Aorta (tissue), 5 donors: ENCODE data around the gene ITGB6. TPM values are rescaled to one million over a fixed set of nuclear protein-coding genes. Genes with fewer than 3 reads are reported as not detected.

Experiments
- ATAC-seq: fragments of 200-7000 bp; cut with Tn5 transposase; one replicate; pipeline ENCODE4 v1.9.1; 2022; ENCODE audit warnings: moderate library complexity; ENCODE audit not compliant: low FRiP score
- DNase-seq, 2 donors: peaks; one replicate each; pipeline ENCODE4 v3.0.0-alpha.2; 2020
- H3K27ac ChIP-seq, 2 donors: one replicate each; pipeline ENCODE4 v1.5.1; 2013; ENCODE audit warnings: low read length in 2 of 2, mild to moderate bottlenecking in 2 of 2, moderate library complexity in 2 of 2, control low read depth in 1 of 2, inconsistent platforms in 1 of 2, low read depth in 1 of 2
- H3K27me3 ChIP-seq, 2 donors: one replicate each; pipeline ENCODE4 v1.6.1; 2013; ENCODE audit warnings: control low read depth in 1 of 2, low read length in 1 of 2, mild to moderate bottlenecking in 1 of 2, moderate library complexity in 1 of 2; ENCODE audit not compliant: insufficient read depth in 2 of 2, control insufficient read depth in 1 of 2
- H3K36me3 ChIP-seq, 2 donors: one replicate each; pipeline ENCODE4 v1.6.1; 2013; ENCODE audit warnings: control low read depth in 1 of 2, low read length in 1 of 2, mild to moderate bottlenecking in 1 of 2; ENCODE audit not compliant: insufficient read depth in 2 of 2, control insufficient read depth in 1 of 2
- H3K4me1 ChIP-seq, 2 donors: one replicate each; pipeline ENCODE4 v1.6.1; 2013; ENCODE audit warnings: low read length in 2 of 2, control low read depth in 1 of 2, mild to moderate bottlenecking in 1 of 2, moderate library complexity in 1 of 2; ENCODE audit not compliant: insufficient read depth in 2 of 2, control insufficient read depth in 1 of 2
- H3K4me3 ChIP-seq, 2 donors: one replicate each; pipeline ENCODE4 v1.5.1; 2013; ENCODE audit warnings: low read length in 2 of 2, control low read depth in 1 of 2, mild to moderate bottlenecking in 1 of 2
- H3K9me3 ChIP-seq: one replicate; pipeline ENCODE4 v1.6.1; 2013; ENCODE audit warnings: mild to moderate bottlenecking, low read length; ENCODE audit not compliant: control insufficient read depth
- WGBS, 2 donors: extraction: QIAGEN DNeasy Blood & Tissue Kit; methylation state at CpG; one replicate each; pipeline ENCODE4 v1.1.7; 2013; 5-methylcytosine and 5-hydroxymethylcytosine counted together
- intact Hi-C, 2 donors: fragments of 100-400 bp; cut with DNase I; formaldehyde crosslinking; loops; one replicate each; pipeline versions ENCODE4 v1.14.2 to v1.15.0; 2022
- polyA plus RNA-seq, 2 donors: library from polyadenylated mRNA; stranded (reverse); fragments of 200-250 nt; gene quantifications; one replicate each; pipeline ENCODE4 v1.2.3, GENCODE V29; 2013
- total RNA-seq, 2 donors: library from RNA; stranded (reverse); fragmentation: NEBNext Ultra II Directional; extraction: Animal tissue kit (Norgen Biotek cat#: 25700); gene quantifications; one replicate each; pipeline ENCODE4 v1.2.1, GENCODE V29; 2021
- donor health status: healthy with polysubstance abuse.
- donor health status: Bipolar disorder and iron deficiency.
- donor health status: DM: no; HTN: no; CAD: no.
- donor health status: DM: no; HTN: no; CAD: no.
- donor health status: DM: yes; HTN: yes; CAD: no.

Gene ITGB6
- total and polyA plus RNA-seq, 4 donors = 0.18 to 0.88 TPM; not detected in 2

- H3K9me3 ChIP-seq = no peaks in the 10 kb centered on the region
- intact Hi-C loops = no loop called here
- H3K36me3 ChIP-seq = no peaks in the 10 kb centered on the region
- ATAC-seq = no peak
- H3K27me3 ChIP-seq = no peaks in the 10 kb centered on the region
- 78 to 84% methylated on average over 8 of the region's 8 CpGs for WGBS, 2 donors
- H3K4me3 ChIP-seq = no peak overlapping the region
- DNase-seq = no peak
- no peak overlapping the region for H3K27ac ChIP-seq
- no peaks in the 10 kb centered on the region for H3K4me1 ChIP-seq
These were observed 24.6 kb downstream of the ITGB6 start for GRCh38 chr2:160175169-160176134.

- no peaks in the 10 kb centered on the region for H3K9me3 ChIP-seq
- DNase-seq (no peak), ATAC-seq (no peak)
- WGBS, 2 donors = 93 to 97% methylated on average over 3 of the region's 3 CpGs
- H3K4me1 ChIP-seq = no peaks in the 10 kb centered on the region
- no peaks in the 10 kb centered on the region for H3K27me3 ChIP-seq
- no peaks in the 10 kb centered on the region for H3K36me3 ChIP-seq
- no peak overlapping the region for H3K27ac ChIP-seq
- intact Hi-C loops = no loop called here
- H3K4me3 ChIP-seq = no peak overlapping the region
These were observed 25.8 kb downstream of the ITGB6 start for GRCh38 chr2:160174322-160174721.

GRCh38 chr2:160169988-160170387 lies 30.1 kb downstream of the ITGB6 start:
- intact Hi-C loops = no loop called here
- no peak overlapping the region for H3K4me3 ChIP-seq
- ATAC-seq (no peak), DNase-seq (no peak)
- H3K9me3 ChIP-seq = no peaks in the 10 kb centered on the region
- no peaks in the 10 kb centered on the region for H3K36me3 ChIP-seq
- no peaks in the 10 kb centered on the region for H3K4me1 ChIP-seq
- H3K27ac ChIP-seq = no peak overlapping the region
- H3K27me3 ChIP-seq = no peaks in the 10 kb centered on the region

GRCh38 chr2:160169471-160169870 lies 30.6 kb downstream of the ITGB6 start:
- no peak for ATAC-seq
- WGBS, 2 donors = 70 to 71% methylated on average over 3 of the region's 3 CpGs

GRCh38 chr2:160168878-160169277 lies 31.2 kb downstream of the ITGB6 start:
- WGBS, 2 donors = 95 to 96% methylated on average over 3 of the region's 3 CpGs
- H3K4me3 ChIP-seq = no peak overlapping the region
- H3K9me3 ChIP-seq = no peaks in the 10 kb centered on the region
- no peak for ATAC-seq
- intact Hi-C loops = no loop called here
- no peaks in the 10 kb centered on the region for H3K27me3 ChIP-seq
- H3K4me1 ChIP-seq = no peaks in the 10 kb centered on the region
- DNase-seq = no peak
- H3K36me3 ChIP-seq = no peaks in the 10 kb centered on the region
- no peak overlapping the region for H3K27ac ChIP-seq

More at GRCh38 chr2:160169471-160169870, 30.6 kb downstream of the ITGB6 start:
- Histone ChIP-seq H3K27me3 (no peaks in the 10 kb centered on the region), H3K4me3 (no peak overlapping the region), H3K4me1 (no peaks in the 10 kb centered on the region), H3K9me3 (no peaks in the 10 kb centered on the region), H3K27ac (no peak overlapping the region), H3K36me3 (no peaks in the 10 kb centered on the region)
- no peak for DNase-seq
- intact Hi-C loops = no loop called here

GRCh38 chr2:160167089-160167740 lies 32.9 kb downstream of the ITGB6 start:
- H3K4me3 ChIP-seq = no peak overlapping the region
- WGBS, 2 donors = 91 to 93% methylated on average over 12 of the region's 12 CpGs
- ATAC-seq = no peak
- intact Hi-C loops = no loop called here
- no peak for DNase-seq
- H3K4me1 ChIP-seq = no peaks in the 10 kb centered on the region
- no peaks in the 10 kb centered on the region for H3K36me3 ChIP-seq
- H3K9me3 ChIP-seq = no peaks in the 10 kb centered on the region
- no peaks in the 10 kb centered on the region for H3K27me3 ChIP-seq
- H3K27ac ChIP-seq = no peak overlapping the region

- no peaks in the 10 kb centered on the region for H3K9me3 ChIP-seq
- H3K27ac ChIP-seq = no peak overlapping the region
- 94 to 97% methylated on average over 1 of the region's 1 CpG for WGBS, 2 donors
- H3K4me1 ChIP-seq = no peaks in the 10 kb centered on the region
- no peak for DNase-seq
- H3K36me3 ChIP-seq = no peaks in the 10 kb centered on the region
- no peak for ATAC-seq
- intact Hi-C loops = no loop called here
- no peaks in the 10 kb centered on the region for H3K27me3 ChIP-seq
- H3K4me3 ChIP-seq = no peak overlapping the region
These were observed 34.1 kb downstream of the ITGB6 start for GRCh38 chr2:160165996-160166395.

GRCh38 chr2:160165081-160165480 lies 35.0 kb downstream of the ITGB6 start:
- H3K4me3 ChIP-seq = no peak overlapping the region
- H3K27ac ChIP-seq = no peak overlapping the region
- WGBS, 2 donors = 52 to 57% methylated on average over 2 of the region's 2 CpGs
- no peaks in the 10 kb centered on the region for H3K9me3 ChIP-seq
- no peaks in the 10 kb centered on the region for H3K27me3 ChIP-seq
- ATAC-seq (no peak), DNase-seq (no peak)
- no peaks in the 10 kb centered on the region for H3K4me1 ChIP-seq
- intact Hi-C loops = no loop called here
- H3K36me3 ChIP-seq = no peaks in the 10 kb centered on the region
